ENCODE results near the gene ELFN2.
"Not testable (repeated sequence)": the region's sequence is repeated elsewhere in the genome, so short reads cannot be mapped to it uniquely, and the experiment has no call there.

- TF ChIP-seq, protein P1, sequence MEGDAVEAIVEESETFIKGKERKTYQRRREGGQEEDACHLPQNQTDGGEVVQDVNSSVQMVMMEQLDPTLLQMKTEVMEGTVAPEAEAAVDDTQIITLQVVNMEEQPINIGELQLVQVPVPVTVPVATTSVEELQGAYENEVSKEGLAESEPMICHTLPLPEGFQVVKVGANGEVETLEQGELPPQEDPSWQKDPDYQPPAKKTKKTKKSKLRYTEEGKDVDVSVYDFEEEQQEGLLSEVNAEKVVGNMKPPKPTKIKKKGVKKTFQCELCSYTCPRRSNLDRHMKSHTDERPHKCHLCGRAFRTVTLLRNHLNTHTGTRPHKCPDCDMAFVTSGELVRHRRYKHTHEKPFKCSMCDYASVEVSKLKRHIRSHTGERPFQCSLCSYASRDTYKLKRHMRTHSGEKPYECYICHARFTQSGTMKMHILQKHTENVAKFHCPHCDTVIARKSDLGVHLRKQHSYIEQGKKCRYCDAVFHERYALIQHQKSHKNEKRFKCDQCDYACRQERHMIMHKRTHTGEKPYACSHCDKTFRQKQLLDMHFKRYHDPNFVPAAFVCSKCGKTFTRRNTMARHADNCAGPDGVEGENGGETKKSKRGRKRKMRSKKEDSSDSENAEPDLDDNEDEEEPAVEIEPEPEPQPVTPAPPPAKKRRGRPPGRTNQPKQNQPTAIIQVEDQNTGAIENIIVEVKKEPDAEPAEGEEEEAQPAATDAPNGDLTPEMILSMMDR (IDR thresholded peaks at IDR 0.05): not testable (repeated sequence)
- not testable (repeated sequence) for TF ChIP-seq POLR2A, POLR2AphosphoS5 (IDR thresholded peaks at IDR 0.05)
These were observed 98.6 kb downstream of the ELFN2 start for GRCh38 chr22:37328538-37329237.
